Measurements from ENCODE around the gene ARHGAP22.

- TF ChIP-seq CTCF (IDR thresholded peaks at IDR 0.05) (no peak), ZFX (IDR thresholded peaks at IDR 0.05; ENCODE audit: borderline replicate concordance) (no peak)
These were observed 192.8 kb downstream of the ARHGAP22 start for GRCh38 chr10:48412081-48412480.
